Measurements from ENCODE around the gene NOPCHAP1. TPM values are rescaled to one million over a fixed set of nuclear protein-coding genes. Genes with fewer than 3 reads are reported as not detected.

Gene NOPCHAP1
- total and polyA plus RNA-seq, 8 donors = 9.3 to 17.1 (median 14.4) TPM

GRCh38 chr12:104999347-104999685 is 13.2 kb downstream of the NOPCHAP1 start:
- TF ChIP-seq CTCF (IDR thresholded peaks at IDR 0.05) = no peak
- DNase-seq = no peak
- no peak for ATAC-seq
- Histone ChIP-seq H3K27ac (no peak overlapping the region), H3K27me3 (no peaks in the 10 kb centered on the region), H3K4me3 (no peak overlapping the region), H3K9me3 (no peaks in the 10 kb centered on the region), H3K4me1 (no peaks in the 10 kb centered on the region), H3K36me3 (peaks cover 0 to 68% of the 10 kb centered on the region in 2 donors)
- intact Hi-C loops (cut with DNase I) = no loop called here

GRCh38 chr12:105001476-105001875 is 15.4 kb downstream of the NOPCHAP1 start:
- no peak for ATAC-seq
- H3K9me3 ChIP-seq = no peaks in the 10 kb centered on the region
- H3K27ac ChIP-seq = no peak overlapping the region
- intact Hi-C loops (cut with DNase I) = no loop called here
- H3K36me3 ChIP-seq = peaks cover 0 to 54% of the 10 kb centered on the region in 2 donors
- H3K27me3 ChIP-seq = no peaks in the 10 kb centered on the region
- DNase-seq = peak in 1 of 4 donors; percentile 6
- H3K4me3 ChIP-seq = no peak overlapping the region
- H3K4me1 ChIP-seq = no peaks in the 10 kb centered on the region
- no peak for TF ChIP-seq CTCF (IDR thresholded peaks at IDR 0.05)

GRCh38 chr12:105013892-105014291 is 27.8 kb downstream of the NOPCHAP1 start:
- no peak for ATAC-seq
- H3K9me3 ChIP-seq = peaks cover 0 to 3% of the 10 kb centered on the region in 2 donors
- no peaks in the 10 kb centered on the region for H3K27me3 ChIP-seq
- TF ChIP-seq CTCF (IDR thresholded peaks at IDR 0.05) = no peak
- H3K4me1 ChIP-seq = no peaks in the 10 kb centered on the region
- no peak for DNase-seq
- H3K4me3 ChIP-seq = no peak overlapping the region
- peaks cover 0 to 46% of the 10 kb centered on the region in 2 donors for H3K36me3 ChIP-seq
- H3K27ac ChIP-seq = no peak overlapping the region
- intact Hi-C loops (cut with DNase I) = no loop called here

GRCh38 chr12:105014603-105015002 is 28.5 kb downstream of the NOPCHAP1 start:
- peaks cover 0 to 41% of the 10 kb centered on the region in 2 donors for H3K36me3 ChIP-seq
- intact Hi-C loops (cut with DNase I) = no loop called here
- no peaks in the 10 kb centered on the region for H3K4me1 ChIP-seq
- TF ChIP-seq CTCF (IDR thresholded peaks at IDR 0.05) = no peak
- H3K27ac ChIP-seq = no peak overlapping the region
- peaks cover 0 to 3% of the 10 kb centered on the region in 2 donors for H3K9me3 ChIP-seq
- no peak overlapping the region for H3K4me3 ChIP-seq
- DNase-seq (no peak), ATAC-seq (no peak)
- H3K27me3 ChIP-seq = no peaks in the 10 kb centered on the region

- TF ChIP-seq CTCF (IDR thresholded peaks at IDR 0.05) = no peak
- no peak overlapping the region for H3K27ac ChIP-seq
- intact Hi-C loops (cut with DNase I) = no loop called here
- no peak overlapping the region for H3K4me3 ChIP-seq
- no peaks in the 10 kb centered on the region for H3K27me3 ChIP-seq
- DNase-seq = no peak
- no peak for ATAC-seq
- peaks cover 0 to 34% of the 10 kb centered on the region in 2 donors for H3K36me3 ChIP-seq
- no peaks in the 10 kb centered on the region for H3K4me1 ChIP-seq
- peaks cover 0 to 3% of the 10 kb centered on the region in 2 donors for H3K9me3 ChIP-seq
These were observed 29.4 kb downstream of the NOPCHAP1 start for GRCh38 chr12:105015543-105015942.
